Measurements from ENCODE around the gene PIK3IP1.

- no peak for TF ChIP-seq CTCF (IDR thresholded peaks at IDR 0.05)
- TF ChIP-seq POLR2A (IDR thresholded peaks at IDR 0.05): no peak
Measured at GRCh38 chr22:31333641-31334040, 41.4 kb upstream of the PIK3IP1 start.
